GM12801 (cell line): ENCODE data around the gene CAP2.

Experiments
- TF ChIP-seq, protein P1 (sequence below): IDR thresholded peaks from one replicate; pipeline ENCODE4 v1.5.1; 2011; ENCODE audit warnings: control low read depth; ENCODE audit not compliant: insufficient read length; ENCODE audit errors: extremely low read depth

Gene CAP2

GRCh38 chr6:17574866-17575560, 181.6 kb downstream of the CAP2 start:
- TF ChIP-seq, protein P1, sequence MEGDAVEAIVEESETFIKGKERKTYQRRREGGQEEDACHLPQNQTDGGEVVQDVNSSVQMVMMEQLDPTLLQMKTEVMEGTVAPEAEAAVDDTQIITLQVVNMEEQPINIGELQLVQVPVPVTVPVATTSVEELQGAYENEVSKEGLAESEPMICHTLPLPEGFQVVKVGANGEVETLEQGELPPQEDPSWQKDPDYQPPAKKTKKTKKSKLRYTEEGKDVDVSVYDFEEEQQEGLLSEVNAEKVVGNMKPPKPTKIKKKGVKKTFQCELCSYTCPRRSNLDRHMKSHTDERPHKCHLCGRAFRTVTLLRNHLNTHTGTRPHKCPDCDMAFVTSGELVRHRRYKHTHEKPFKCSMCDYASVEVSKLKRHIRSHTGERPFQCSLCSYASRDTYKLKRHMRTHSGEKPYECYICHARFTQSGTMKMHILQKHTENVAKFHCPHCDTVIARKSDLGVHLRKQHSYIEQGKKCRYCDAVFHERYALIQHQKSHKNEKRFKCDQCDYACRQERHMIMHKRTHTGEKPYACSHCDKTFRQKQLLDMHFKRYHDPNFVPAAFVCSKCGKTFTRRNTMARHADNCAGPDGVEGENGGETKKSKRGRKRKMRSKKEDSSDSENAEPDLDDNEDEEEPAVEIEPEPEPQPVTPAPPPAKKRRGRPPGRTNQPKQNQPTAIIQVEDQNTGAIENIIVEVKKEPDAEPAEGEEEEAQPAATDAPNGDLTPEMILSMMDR = no peak

DNA sequence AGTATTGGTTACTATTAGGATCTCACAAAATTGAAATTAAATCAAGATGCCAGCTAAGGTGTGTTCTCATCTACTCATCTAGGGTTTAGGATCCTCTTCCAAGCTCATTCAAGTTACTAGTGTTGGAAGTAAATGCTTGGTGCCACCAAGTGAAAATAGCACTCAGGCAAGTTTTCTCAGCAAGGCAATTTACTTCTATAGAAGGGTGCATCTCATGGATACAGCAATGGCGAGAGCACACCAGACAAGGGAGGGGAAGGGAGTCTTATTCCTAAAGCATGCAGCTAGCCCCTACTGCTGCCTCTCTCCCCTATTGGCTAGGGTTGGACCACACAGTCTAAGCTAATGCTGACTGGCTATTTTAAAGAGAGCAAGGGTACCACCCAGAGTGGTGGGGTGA, 183.7 kb downstream of the CAP2 start:
- TF ChIP-seq, protein P1 = no peak

DNA sequence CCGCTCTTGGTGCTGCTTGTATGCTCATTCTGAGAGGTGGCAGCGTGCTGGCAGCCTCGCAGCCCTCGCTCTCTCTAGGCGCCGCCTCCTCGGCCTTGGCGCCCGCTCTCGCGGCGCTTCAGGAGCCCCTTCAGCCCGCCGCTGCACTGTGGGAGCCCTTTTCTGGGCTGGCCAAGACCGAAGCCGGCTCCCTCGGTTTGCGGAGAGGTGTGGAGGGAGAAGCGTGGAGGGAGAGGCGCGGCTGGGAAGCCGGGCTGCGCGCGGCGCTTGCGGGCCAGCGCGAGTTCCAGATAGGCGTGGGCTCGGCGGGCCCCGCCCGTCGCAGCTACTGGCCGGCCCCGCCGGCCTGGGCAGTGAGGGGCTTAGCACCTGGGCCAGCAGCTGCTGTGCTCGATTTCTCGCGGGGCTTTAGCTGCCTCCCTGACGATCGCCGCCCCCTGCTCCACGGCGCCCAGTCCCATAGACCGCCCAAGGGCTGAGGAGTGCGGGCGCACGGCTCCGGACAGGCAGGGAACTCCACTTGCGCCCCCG, 187.2 kb downstream of the CAP2 start:
- TF ChIP-seq, protein P1 = no peak

GRCh38 chr6:17583811-17584210, 190.4 kb downstream of the CAP2 start:
- TF ChIP-seq, protein P1 = no peak

- TF ChIP-seq, protein P1 = no peak
These were observed 190.9 kb downstream of the CAP2 start for GRCh38 chr6:17584241-17584803.

DNA sequence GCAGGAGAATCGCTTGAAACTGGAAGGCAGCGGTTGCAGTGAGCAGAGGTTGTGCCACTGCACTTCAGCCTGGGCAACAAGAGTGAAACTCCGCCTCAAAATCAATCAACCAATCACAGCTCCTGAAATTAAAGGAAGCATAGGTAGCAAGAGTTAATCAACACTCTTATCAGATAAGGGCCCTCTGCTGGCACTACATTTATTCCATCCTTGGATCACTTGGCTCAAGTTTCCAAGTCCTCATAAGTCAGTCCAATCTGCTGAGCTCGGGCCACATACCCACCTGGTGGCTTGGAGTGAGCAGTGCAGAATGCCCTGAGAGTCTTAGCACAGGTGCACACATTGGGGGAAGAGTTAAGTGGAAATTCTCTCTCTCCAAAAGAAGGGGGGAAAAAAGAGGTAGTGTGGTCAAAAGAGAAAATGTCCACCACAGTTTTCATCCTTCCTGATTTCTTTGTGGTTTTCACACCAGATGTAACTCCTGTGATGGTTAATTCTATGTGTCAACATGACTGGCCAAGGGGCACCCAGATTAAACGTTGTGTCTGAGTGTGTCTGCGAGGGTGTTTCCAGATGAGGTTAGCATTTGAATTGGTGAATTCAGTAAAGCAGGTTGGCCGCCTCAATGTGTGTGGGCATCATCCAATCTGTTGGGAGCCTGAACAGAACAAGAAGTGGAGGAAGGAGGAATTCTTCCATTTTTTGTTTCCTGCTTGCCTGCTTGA, 192.5 kb downstream of the CAP2 start:
- TF ChIP-seq, protein P1 = no peak

DNA sequence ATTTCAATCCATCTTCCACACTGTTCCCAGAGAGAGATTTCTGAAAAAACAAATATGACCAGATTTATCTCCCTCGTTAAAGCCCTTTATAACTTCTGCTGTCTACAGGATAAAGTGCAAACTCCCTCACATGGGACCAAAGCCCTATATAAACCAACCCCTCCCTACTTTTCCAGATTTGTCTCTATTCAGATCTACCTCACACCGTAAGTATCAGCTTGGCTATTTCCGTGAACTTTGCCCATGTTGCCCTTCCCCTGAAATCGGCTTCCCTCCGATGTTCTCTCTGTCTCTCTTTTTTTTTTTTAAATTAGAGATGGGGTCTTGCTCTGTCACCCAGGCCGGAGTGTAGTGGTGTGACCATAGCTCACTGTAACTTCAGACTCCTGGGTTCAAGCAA, 194.6 kb downstream of the CAP2 start:
- TF ChIP-seq, protein P1 = no peak
